Thyroid gland (tissue), 4 donors: Measurements from ENCODE around the gene SLC25A13.

Experiments used
- CTCF ChIP-seq, 6 experiments: fragments of 200-600 bp in 3 of 6; fragments of 450-650 bp in 3 of 6; sonication (generic) in 3 of 6; IDR thresholded peaks; one replicate each; pipeline ENCODE4 v1.5.1; 2016 to 2019; ENCODE audit warnings: antibody characterized with exemption in 6 of 6, mild to moderate bottlenecking in 2 of 6, inconsistent platforms in 1 of 6, moderate library complexity in 1 of 6
- POLR2A ChIP-seq, 2 donors: fragments of 450-650 bp; IDR thresholded peaks; one replicate each; pipeline ENCODE4 v1.6.1; 2017; ENCODE audit warnings: antibody characterized with exemption in 2 of 2, mild to moderate bottlenecking in 2 of 2, moderate library complexity in 1 of 2

- TF ChIP-seq POLR2A (IDR thresholded peaks at IDR 0.05) (no peak), CTCF (IDR thresholded peaks at IDR 0.05) (no peak)
These were observed 1.5 kb downstream of the SLC25A13 start for GRCh38 chr7:96320442-96320841.
